GM11168 (cell line): ENCODE results near the gene MINK1.
"Not testable (repeated sequence)": the region's sequence is repeated elsewhere in the genome, so short reads cannot be mapped to it uniquely, and the experiment has no call there.

Experiments
- in situ Hi-C: fragments of 300-500 bp; cut with MboI; formaldehyde crosslinking; loops from one replicate; pipeline ENCODE4 v1.12.0; 2022; ENCODE audit warnings: low sequenced_read_pairs; ENCODE audit not compliant: unreplicated experiment

The MINK1 gene

GRCh38 chr17:4920351-4921048 lies 87.4 kb downstream of the MINK1 start:
- in situ Hi-C loops = no loop called here

GRCh38 chr17:4921320-4921719 lies 88.2 kb downstream of the MINK1 start:
- in situ Hi-C loops = no loop called here

- in situ Hi-C loops = not testable (repeated sequence)
These were observed 93.6 kb downstream of the MINK1 start for GRCh38 chr17:4926577-4927335.

GRCh38 chr17:4928881-4929280 lies 95.7 kb downstream of the MINK1 start:
- in situ Hi-C loops = no loop called here

GRCh38 chr17:4931963-4932362 lies 98.8 kb downstream of the MINK1 start, which contains the start of gene GP1BA:
TSS of gene GP1BA (plus strand) at chr17:4932277. CDS start at chr17:4932605, 328 bp downstream.
- in situ Hi-C loops = no loop called here

- in situ Hi-C loops = no loop called here
These were observed 99.6 kb downstream of the MINK1 start for GRCh38 chr17:4932756-4933155.

GRCh38 chr17:4933646-4934045 lies 100.5 kb downstream of the MINK1 start:
- in situ Hi-C loops = no loop called here

GRCh38 chr17:4934173-4934979 lies 101.2 kb downstream of the MINK1 start:
- in situ Hi-C loops = no loop called here

GRCh38 chr17:4935650-4936049 lies 102.5 kb downstream of the MINK1 start:
- in situ Hi-C loops = no loop called here

GRCh38 chr17:4936436-4936835 lies 103.3 kb downstream of the MINK1 start:
- in situ Hi-C loops = no loop called here

- in situ Hi-C loops = no loop called here
These were observed 104.4 kb downstream of the MINK1 start for GRCh38 chr17:4937553-4937952.

GRCh38 chr17:4938069-4938491 lies 104.9 kb downstream of the MINK1 start:
- in situ Hi-C loops = no loop called here

- in situ Hi-C loops = no loop called here
These were observed 105.8 kb downstream of the MINK1 start for GRCh38 chr17:4938688-4939545.

GRCh38 chr17:4939546-4939795 lies 106.3 kb downstream of the MINK1 start:
- in situ Hi-C loops = no loop called here

- in situ Hi-C loops = no loop called here
These were observed 106.8 kb downstream of the MINK1 start, which contains the start of the genes RNF167 and SLC25A11 for GRCh38 chr17:4939796-4940554. TSS of gene RNF167 (plus strand) at chr17:4940268. CDS start at chr17:4940910, 642 bp downstream. TSS of gene SLC25A11 (minus strand) at chr17:4940046. CDS start at chr17:4939910, 136 bp downstream.

- in situ Hi-C loops = no loop called here
These were observed 107.6 kb downstream of the MINK1 start for GRCh38 chr17:4940555-4941318.

- in situ Hi-C loops = no loop called here
These were observed 108.1 kb downstream of the MINK1 start for GRCh38 chr17:4941319-4941610.

GRCh38 chr17:4942760-4943508 lies 109.8 kb downstream of the MINK1 start:
- in situ Hi-C loops = no loop called here
